ENCODE data around the gene RBFOX1. TPM values are rescaled to one million over a fixed set of nuclear protein-coding genes. Genes with fewer than 3 reads are reported as not detected.

The RBFOX1 gene
- total and polyA plus RNA-seq, 4 experiments from 2014 or later: not detected

DNA sequence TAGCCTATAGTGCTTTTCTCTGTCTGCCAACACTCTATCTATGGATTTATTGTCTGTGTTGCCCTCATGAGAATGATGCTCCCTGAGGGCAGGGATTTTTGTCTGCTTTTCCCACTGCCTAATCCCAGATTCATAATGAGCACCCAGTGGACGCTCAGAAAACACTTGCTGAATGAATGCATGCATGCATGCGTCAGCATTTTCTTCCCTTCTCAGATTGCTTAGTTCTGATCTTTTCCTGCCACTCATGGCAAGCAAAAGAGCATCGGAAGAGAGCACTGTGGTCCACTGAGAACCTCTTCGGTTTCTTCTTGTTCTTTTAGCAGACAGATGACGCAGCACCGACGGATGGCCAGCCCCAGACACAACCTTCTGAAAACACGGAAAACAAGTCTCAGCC, 246.8 kb downstream of the RBFOX1 start:
- ChIA-PET CTCF (ENCODE audit: partially characterized antibody) (no interaction called here), POLR2A (ENCODE audit: partially characterized antibody) (no interaction called here)
- Histone ChIP-seq H3K27me3 (ENCODE audit: insufficient read depth, low read length) (no peaks in the 10 kb centered on the region), H3K4me3 (ENCODE audit: low read length in 2 of 2) (no peak overlapping the region), H3K9me3 (ENCODE audit: control insufficient read depth in 1 of 2, low read length in 2 of 2) (no peaks in the 10 kb centered on the region), H3K4me1 (ENCODE audit: insufficient read depth, low read length) (no peaks in the 10 kb centered on the region), H3K36me3 (ENCODE audit: insufficient read depth, low read length) (no peaks in the 10 kb centered on the region), H3K27ac (ENCODE audit: low read depth, low read length) (no peak overlapping the region)
- Mint-ChIP-seq H3K27me3 (no peaks in the 10 kb centered on the region), H3K36me3 (no peaks in the 10 kb centered on the region), H3K9me3 (peaks cover 4 to 24% (median 14%) of the 10 kb centered on the region in 8 donors), H3K4me1 (no peaks in the 10 kb centered on the region), H3K4me3 (no peak overlapping the region), H3K27ac (no peak overlapping the region)
- DNase-seq: no peak
- intact Hi-C loops (cut with micrococcal nuclease): no loop called here

DNA sequence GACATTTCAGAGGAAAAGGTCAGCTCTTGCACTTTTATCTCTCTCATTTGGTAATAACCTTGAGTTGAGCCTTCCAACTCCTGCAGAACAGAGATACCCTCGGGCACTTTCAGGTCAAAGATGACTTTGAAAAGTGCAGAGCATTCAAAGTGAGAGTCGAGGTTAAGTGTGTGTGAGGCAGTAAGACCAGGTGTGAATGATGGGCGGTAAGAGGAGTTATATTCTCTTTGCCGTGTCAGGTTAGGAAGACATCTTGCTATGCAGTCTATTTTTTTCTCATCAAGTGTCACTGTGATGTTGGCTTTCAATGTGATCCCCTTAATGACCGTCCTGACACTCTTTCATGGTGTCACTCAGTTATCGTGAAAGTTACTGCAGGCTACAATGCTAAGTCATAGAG, 248.5 kb downstream of the RBFOX1 start:
- Histone ChIP-seq H3K27ac (ENCODE audit: low read depth, low read length) (no peak overlapping the region), H3K27me3 (ENCODE audit: insufficient read depth, low read length) (no peaks in the 10 kb centered on the region), H3K36me3 (ENCODE audit: insufficient read depth, low read length) (no peaks in the 10 kb centered on the region), H3K4me3 (ENCODE audit: low read length in 2 of 2) (no peak overlapping the region), H3K9me3 (ENCODE audit: control insufficient read depth in 1 of 2, low read length in 2 of 2) (no peaks in the 10 kb centered on the region), H3K4me1 (ENCODE audit: insufficient read depth, low read length) (no peaks in the 10 kb centered on the region)
- intact Hi-C loops (cut with micrococcal nuclease): no loop called here
- no peaks in the 10 kb centered on the region for H3K36me3 Mint-ChIP-seq
- DNase-seq: no peak
- no peaks in the 10 kb centered on the region for H3K4me1 Mint-ChIP-seq
- H3K27ac Mint-ChIP-seq: no peak overlapping the region
- H3K9me3 Mint-ChIP-seq: peaks cover 5 to 33% (median 20%) of the 10 kb centered on the region in 8 donors
- no peaks in the 10 kb centered on the region for H3K27me3 Mint-ChIP-seq
- ChIA-PET POLR2A (ENCODE audit: partially characterized antibody) (no interaction called here), CTCF (ENCODE audit: partially characterized antibody) (no interaction called here)
- no peak overlapping the region for H3K4me3 Mint-ChIP-seq

DNA sequence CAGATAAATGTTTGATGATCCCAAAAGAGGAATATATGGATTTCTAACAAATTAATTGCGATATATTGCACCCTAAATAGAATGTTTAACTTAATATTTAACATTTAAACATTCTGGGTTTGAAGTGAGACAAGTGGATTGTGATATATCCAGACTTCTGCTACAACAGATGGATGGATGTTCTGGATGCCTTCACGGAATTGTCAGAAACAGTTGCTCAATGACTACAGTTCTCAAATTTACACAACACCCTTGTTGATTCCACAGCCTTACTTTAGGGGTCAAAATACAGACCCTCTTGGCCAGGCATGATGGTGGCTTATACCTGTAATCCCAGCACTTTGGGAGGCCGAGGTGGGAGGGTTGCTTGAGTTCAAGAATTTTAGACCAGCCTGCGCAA, 250.8 kb downstream of the RBFOX1 start:
- peaks cover 5 to 33% (median 17%) of the 10 kb centered on the region in 8 donors for H3K9me3 Mint-ChIP-seq
- H3K4me3 ChIP-seq (ENCODE audit: low read length in 2 of 2): no peak overlapping the region
- ChIA-PET POLR2A (ENCODE audit: partially characterized antibody) (no interaction called here), CTCF (ENCODE audit: partially characterized antibody) (no interaction called here)
- H3K4me1 ChIP-seq (ENCODE audit: insufficient read depth, low read length): no peaks in the 10 kb centered on the region
- no peaks in the 10 kb centered on the region for H3K36me3 ChIP-seq (ENCODE audit: insufficient read depth, low read length)
- no peaks in the 10 kb centered on the region for H3K4me1 Mint-ChIP-seq
- no peak for DNase-seq
- H3K9me3 ChIP-seq (ENCODE audit: control insufficient read depth in 1 of 2, low read length in 2 of 2): no peaks in the 10 kb centered on the region
- H3K27ac Mint-ChIP-seq: no peak overlapping the region
- H3K27me3 ChIP-seq (ENCODE audit: insufficient read depth, low read length): no peaks in the 10 kb centered on the region
- H3K4me3 Mint-ChIP-seq: no peak overlapping the region
- intact Hi-C loops (cut with micrococcal nuclease): no loop called here
- H3K27me3 Mint-ChIP-seq: no peaks in the 10 kb centered on the region
- H3K27ac ChIP-seq (ENCODE audit: low read depth, low read length): no peak overlapping the region
- H3K36me3 Mint-ChIP-seq: no peaks in the 10 kb centered on the region

DNA sequence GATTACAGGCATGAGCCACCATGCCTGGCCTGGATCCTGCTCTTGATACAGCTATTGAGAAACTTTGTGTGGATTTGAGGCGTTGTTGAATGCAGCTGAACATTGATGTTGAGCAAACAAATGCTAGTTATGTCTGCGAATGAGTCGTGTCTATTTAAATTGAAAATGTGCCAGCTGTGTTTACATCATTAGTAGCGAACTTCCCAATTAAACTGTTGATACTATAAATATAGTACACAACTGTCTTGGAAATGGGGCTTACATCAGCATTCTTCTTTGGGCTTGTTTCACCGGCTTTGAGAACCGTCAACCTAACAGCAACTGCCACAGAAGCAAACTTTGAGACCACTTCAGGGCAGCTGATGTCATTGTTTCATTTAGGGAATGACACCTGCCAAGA, 251.9 kb downstream of the RBFOX1 start:
- peaks cover 2 to 34% (median 17%) of the 10 kb centered on the region in 8 donors for H3K9me3 Mint-ChIP-seq
- CTCF ChIA-PET (ENCODE audit: partially characterized antibody): interaction anchor here (0.6 kb wide), 1 partner anchor 20 kb away, joined by 6 read pairs; no protein-coding TSS in a partner anchor
- intact Hi-C loops (cut with micrococcal nuclease): no loop called here
- H3K36me3 Mint-ChIP-seq: no peaks in the 10 kb centered on the region
- H3K4me1 Mint-ChIP-seq: no peaks in the 10 kb centered on the region
- H3K27ac ChIP-seq (ENCODE audit: low read depth, low read length): no peak overlapping the region
- no peaks in the 10 kb centered on the region for H3K27me3 Mint-ChIP-seq
- no peaks in the 10 kb centered on the region for H3K27me3 ChIP-seq (ENCODE audit: insufficient read depth, low read length)
- POLR2A ChIA-PET (ENCODE audit: partially characterized antibody): no interaction called here
- no peak for DNase-seq
- H3K4me3 ChIP-seq (ENCODE audit: low read length in 2 of 2): no peak overlapping the region
- H3K4me1 ChIP-seq (ENCODE audit: insufficient read depth, low read length): no peaks in the 10 kb centered on the region
- no peak overlapping the region for H3K27ac Mint-ChIP-seq
- no peaks in the 10 kb centered on the region for H3K36me3 ChIP-seq (ENCODE audit: insufficient read depth, low read length)
- H3K9me3 ChIP-seq (ENCODE audit: control insufficient read depth in 1 of 2, low read length in 2 of 2): no peaks in the 10 kb centered on the region
- H3K4me3 Mint-ChIP-seq: no peak overlapping the region

DNA sequence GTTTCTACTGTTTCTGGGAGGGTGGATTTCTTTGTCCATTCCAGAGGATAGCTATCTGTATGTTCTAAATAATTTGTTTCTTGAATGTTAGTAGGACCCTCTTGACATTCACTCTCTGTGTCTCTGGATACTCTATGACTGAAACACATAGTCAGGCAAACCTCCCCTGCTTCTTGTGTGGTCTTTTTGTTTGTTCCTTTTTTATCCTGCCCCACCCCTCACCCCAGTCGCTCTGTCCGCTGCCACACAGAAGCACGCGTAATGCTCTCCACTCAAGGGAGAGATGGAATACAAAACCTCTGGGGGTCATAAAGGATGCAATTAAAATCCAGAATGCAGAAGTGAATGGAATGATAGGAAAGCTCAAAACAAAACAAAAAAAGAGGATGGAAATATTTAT, 253.1 kb downstream of the RBFOX1 start:
- H3K36me3 ChIP-seq (ENCODE audit: insufficient read depth, low read length): no peaks in the 10 kb centered on the region
- Mint-ChIP-seq H3K4me1 (no peaks in the 10 kb centered on the region), H3K4me3 (no peak overlapping the region), H3K27me3 (no peaks in the 10 kb centered on the region), H3K27ac (no peak overlapping the region), H3K9me3 (peaks cover 2 to 34% (median 18%) of the 10 kb centered on the region in 8 donors), H3K36me3 (no peaks in the 10 kb centered on the region)
- H3K27ac ChIP-seq (ENCODE audit: low read depth, low read length): no peak overlapping the region
- intact Hi-C loops (cut with micrococcal nuclease): no loop called here
- H3K4me3 ChIP-seq (ENCODE audit: low read length in 2 of 2): no peak overlapping the region
- no peaks in the 10 kb centered on the region for H3K9me3 ChIP-seq (ENCODE audit: control insufficient read depth in 1 of 2, low read length in 2 of 2)
- DNase-seq: no peak
- H3K27me3 ChIP-seq (ENCODE audit: insufficient read depth, low read length): no peaks in the 10 kb centered on the region
- POLR2A ChIA-PET (ENCODE audit: partially characterized antibody): no interaction called here
- no peaks in the 10 kb centered on the region for H3K4me1 ChIP-seq (ENCODE audit: insufficient read depth, low read length)
- CTCF ChIA-PET (ENCODE audit: partially characterized antibody): no interaction called here

DNA sequence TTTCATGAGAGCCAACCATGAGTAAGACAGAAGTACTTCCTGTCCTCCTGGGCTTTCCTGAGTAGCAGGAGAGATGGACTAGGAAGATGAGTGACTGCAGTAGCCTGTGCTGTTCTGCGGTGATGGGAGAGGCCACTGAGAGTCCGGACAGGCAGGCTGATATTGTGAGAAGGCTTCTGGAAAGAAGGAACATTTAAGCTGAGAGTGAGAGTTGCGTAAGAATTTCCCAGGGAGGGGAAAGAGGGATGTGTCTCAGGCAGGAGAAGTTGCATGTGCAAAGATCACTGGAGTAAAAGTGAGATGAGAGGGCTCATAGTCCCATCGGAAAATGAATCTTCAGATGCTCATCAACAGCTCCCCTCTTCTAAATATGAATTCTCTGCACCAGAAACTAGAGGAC, 258.3 kb downstream of the RBFOX1 start:
- Histone ChIP-seq H3K27me3 (ENCODE audit: insufficient read depth, low read length) (no peaks in the 10 kb centered on the region), H3K4me3 (ENCODE audit: low read length in 2 of 2) (no peak overlapping the region), H3K27ac (ENCODE audit: low read depth, low read length) (no peak overlapping the region), H3K36me3 (ENCODE audit: insufficient read depth, low read length) (no peaks in the 10 kb centered on the region), H3K4me1 (ENCODE audit: insufficient read depth, low read length) (no peaks in the 10 kb centered on the region), H3K9me3 (ENCODE audit: control insufficient read depth in 1 of 2, low read length in 2 of 2) (no peaks in the 10 kb centered on the region)
- no peaks in the 10 kb centered on the region for H3K36me3 Mint-ChIP-seq
- no peak overlapping the region for H3K27ac Mint-ChIP-seq
- DNase-seq: no peak
- POLR2A ChIA-PET (ENCODE audit: partially characterized antibody): no interaction called here
- no peaks in the 10 kb centered on the region for H3K27me3 Mint-ChIP-seq
- no peaks in the 10 kb centered on the region for H3K4me1 Mint-ChIP-seq
- intact Hi-C loops (cut with micrococcal nuclease): no loop called here
- no peak overlapping the region for H3K4me3 Mint-ChIP-seq
- H3K9me3 Mint-ChIP-seq: peaks cover 0 to 22% (median 7%) of the 10 kb centered on the region in 8 donors
- CTCF ChIA-PET (ENCODE audit: partially characterized antibody): no interaction called here

DNA sequence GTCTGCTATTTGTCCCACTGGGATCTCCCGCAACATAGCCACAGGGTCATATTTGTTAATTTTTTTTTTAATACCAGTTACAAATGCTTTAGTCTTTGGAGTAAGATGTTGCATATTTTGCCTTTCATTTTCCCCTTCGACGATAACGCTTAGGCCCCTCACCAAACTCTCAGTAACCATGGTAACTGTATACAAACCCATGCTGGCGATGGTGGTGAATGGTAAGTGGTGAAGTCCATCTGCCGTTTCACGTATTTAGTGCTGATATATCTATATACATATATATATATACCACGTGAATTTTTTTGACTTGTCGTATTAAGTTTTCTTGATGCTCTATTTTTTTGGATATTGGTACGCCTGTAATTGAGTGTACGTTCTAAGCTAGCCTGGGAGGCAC, 263.7 kb downstream of the RBFOX1 start:
- POLR2A ChIA-PET (ENCODE audit: partially characterized antibody): no interaction called here
- H3K27ac Mint-ChIP-seq: no peak overlapping the region
- CTCF ChIA-PET (ENCODE audit: partially characterized antibody): no interaction called here
- H3K36me3 Mint-ChIP-seq: no peaks in the 10 kb centered on the region
- no peaks in the 10 kb centered on the region for H3K27me3 Mint-ChIP-seq
- H3K9me3 ChIP-seq (ENCODE audit: control insufficient read depth in 1 of 2, low read length in 2 of 2): no peaks in the 10 kb centered on the region
- no peak for DNase-seq
- no peak overlapping the region for H3K4me3 ChIP-seq (ENCODE audit: low read length in 2 of 2)
- H3K36me3 ChIP-seq (ENCODE audit: insufficient read depth, low read length): no peaks in the 10 kb centered on the region
- H3K27me3 ChIP-seq (ENCODE audit: insufficient read depth, low read length): no peaks in the 10 kb centered on the region
- intact Hi-C loops (cut with micrococcal nuclease): no loop called here
- H3K4me3 Mint-ChIP-seq: no peak overlapping the region
- peaks cover 0 to 17% (median 10%) of the 10 kb centered on the region in 8 donors for H3K9me3 Mint-ChIP-seq
- H3K27ac ChIP-seq (ENCODE audit: low read depth, low read length): no peak overlapping the region
- H3K4me1 ChIP-seq (ENCODE audit: insufficient read depth, low read length): no peaks in the 10 kb centered on the region
- H3K4me1 Mint-ChIP-seq: no peaks in the 10 kb centered on the region

DNA sequence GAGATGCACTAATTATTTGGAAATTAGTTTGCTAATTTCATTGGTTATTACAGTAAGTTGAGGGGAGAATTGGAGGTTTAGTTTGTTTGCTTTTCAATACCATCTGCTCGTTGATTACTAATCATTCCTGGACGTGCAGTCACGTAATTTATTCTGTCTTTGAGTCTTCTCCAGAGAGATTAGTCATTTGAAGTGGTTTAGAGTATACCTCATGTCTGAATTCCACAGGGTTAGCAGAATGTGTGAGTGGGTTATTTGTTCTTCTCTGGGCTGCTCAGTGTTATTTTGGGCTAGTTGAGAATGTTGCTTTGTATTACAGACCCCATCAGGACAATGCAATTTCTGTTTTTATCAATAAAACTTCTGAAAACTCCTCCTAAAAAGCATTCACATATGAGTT, 265.0 kb downstream of the RBFOX1 start:
- Histone ChIP-seq H3K9me3 (ENCODE audit: control insufficient read depth in 1 of 2, low read length in 2 of 2) (no peaks in the 10 kb centered on the region), H3K27ac (ENCODE audit: low read depth, low read length) (no peak overlapping the region), H3K4me3 (ENCODE audit: low read length in 2 of 2) (no peak overlapping the region), H3K4me1 (ENCODE audit: insufficient read depth, low read length) (no peaks in the 10 kb centered on the region), H3K27me3 (ENCODE audit: insufficient read depth, low read length) (no peaks in the 10 kb centered on the region), H3K36me3 (ENCODE audit: insufficient read depth, low read length) (no peaks in the 10 kb centered on the region)
- H3K4me3 Mint-ChIP-seq: no peak overlapping the region
- H3K27ac Mint-ChIP-seq: no peak overlapping the region
- intact Hi-C loops (cut with micrococcal nuclease): no loop called here
- no peak for DNase-seq
- ChIA-PET POLR2A (ENCODE audit: partially characterized antibody) (no interaction called here), CTCF (ENCODE audit: partially characterized antibody) (no interaction called here)
- no peaks in the 10 kb centered on the region for H3K36me3 Mint-ChIP-seq
- peaks cover 0 to 17% (median 10%) of the 10 kb centered on the region in 8 donors for H3K9me3 Mint-ChIP-seq
- H3K4me1 Mint-ChIP-seq: no peaks in the 10 kb centered on the region
- no peaks in the 10 kb centered on the region for H3K27me3 Mint-ChIP-seq

Data from CD4-positive, alpha-beta memory T cell (primary cell).